Left ventricle myocardium inferior (tissue), 1 donor: ENCODE measurements around the gene LIMD2. TPM values are rescaled to one million over a fixed set of nuclear protein-coding genes. Genes with fewer than 3 reads are reported as not detected.

ENCODE experiments used
- DNase-seq: peaks from one replicate; pipeline ENCODE4 v3.0.0-alpha.2; 2020
- H3K27ac ChIP-seq: fragments of 200-600 bp; replicated peaks from 2 replicates; pipeline ENCODE4 v1.8.0; 2021
- H3K27me3 ChIP-seq: fragments of 200-600 bp; 2 replicates; pipeline ENCODE4 v1.8.0; 2021; ENCODE audit warnings: low read depth
- H3K36me3 ChIP-seq: fragments of 200-600 bp; 2 replicates; pipeline ENCODE4 v1.8.0; 2021
- H3K4me1 ChIP-seq: fragments of 200-600 bp; 2 replicates; pipeline ENCODE4 v1.8.0; 2021
- H3K4me3 ChIP-seq: fragments of 200-600 bp; 2 replicates; pipeline ENCODE4 v1.8.0; 2021; ENCODE audit warnings: mild to moderate bottlenecking, moderate library complexity
- H3K9me3 ChIP-seq: fragments of 200-600 bp; replicated peaks from 2 replicates; pipeline ENCODE4 v1.8.0; 2021
- intact Hi-C: fragments of 100-400 bp; cut with micrococcal nuclease; formaldehyde crosslinking; loops from one replicate; pipeline ENCODE4 v1.11.0; 2022
- total RNA-seq: library from RNA; stranded (reverse); fragmentation: NEBNext Ultra II Directional; extraction: Animal tissue kit (Norgen Biotek cat#: 25700); gene quantifications from one replicate; pipeline ENCODE4 v1.2.1, GENCODE V29; 2021
- TF ChIP-seq, protein P1 (sequence below): fragments of 200-600 bp; IDR thresholded peaks from 2 replicates; pipeline ENCODE4 v1.8.0; 2021; ENCODE audit warnings: antibody characterized with exemption, mild to moderate bottlenecking, borderline replicate concordance
- donor health status: DM: no; HTN: yes; CAD: no; lungs with severe emphysema.

Gene LIMD2
- total RNA-seq, 1 donor from 2014 or later = 2.7 TPM

DNA sequence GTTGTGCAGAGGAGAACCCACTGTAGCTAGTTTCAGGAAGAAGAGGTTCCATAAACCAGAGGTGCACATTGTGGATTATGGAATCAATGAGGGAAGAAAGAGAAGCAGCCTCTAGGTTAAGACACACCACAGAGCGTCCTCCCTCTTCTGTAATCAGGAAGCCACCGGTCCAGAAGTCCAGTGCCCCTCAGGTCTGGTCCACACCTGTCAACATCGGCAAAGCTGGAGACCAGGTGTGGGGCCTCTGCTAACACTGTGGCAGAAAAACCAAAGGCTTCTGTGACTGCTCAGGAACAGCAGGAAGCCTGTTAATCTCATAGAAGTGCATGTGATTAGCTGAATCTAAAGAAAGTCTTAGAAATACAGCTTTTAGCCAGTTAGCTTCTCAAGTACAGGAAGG lies 23.3 kb downstream of the LIMD2 start:
- Histone ChIP-seq H3K27ac (peak overlapping the region; percentile 92), H3K4me1 (peaks cover 73% of the 10 kb centered on the region), H3K36me3 (peaks cover 38% of the 10 kb centered on the region), H3K4me3 (no peak overlapping the region), H3K27me3 (no peaks in the 10 kb centered on the region), H3K9me3 (no peaks in the 10 kb centered on the region)
- intact Hi-C loops = no loop called here
- TF ChIP-seq, protein P1, sequence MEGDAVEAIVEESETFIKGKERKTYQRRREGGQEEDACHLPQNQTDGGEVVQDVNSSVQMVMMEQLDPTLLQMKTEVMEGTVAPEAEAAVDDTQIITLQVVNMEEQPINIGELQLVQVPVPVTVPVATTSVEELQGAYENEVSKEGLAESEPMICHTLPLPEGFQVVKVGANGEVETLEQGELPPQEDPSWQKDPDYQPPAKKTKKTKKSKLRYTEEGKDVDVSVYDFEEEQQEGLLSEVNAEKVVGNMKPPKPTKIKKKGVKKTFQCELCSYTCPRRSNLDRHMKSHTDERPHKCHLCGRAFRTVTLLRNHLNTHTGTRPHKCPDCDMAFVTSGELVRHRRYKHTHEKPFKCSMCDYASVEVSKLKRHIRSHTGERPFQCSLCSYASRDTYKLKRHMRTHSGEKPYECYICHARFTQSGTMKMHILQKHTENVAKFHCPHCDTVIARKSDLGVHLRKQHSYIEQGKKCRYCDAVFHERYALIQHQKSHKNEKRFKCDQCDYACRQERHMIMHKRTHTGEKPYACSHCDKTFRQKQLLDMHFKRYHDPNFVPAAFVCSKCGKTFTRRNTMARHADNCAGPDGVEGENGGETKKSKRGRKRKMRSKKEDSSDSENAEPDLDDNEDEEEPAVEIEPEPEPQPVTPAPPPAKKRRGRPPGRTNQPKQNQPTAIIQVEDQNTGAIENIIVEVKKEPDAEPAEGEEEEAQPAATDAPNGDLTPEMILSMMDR = no peak
- no peak for DNase-seq

- no peaks in the 10 kb centered on the region for H3K9me3 ChIP-seq
- intact Hi-C loops = no loop called here
- TF ChIP-seq, protein P1 = no peak
- H3K27me3 ChIP-seq = no peaks in the 10 kb centered on the region
- H3K4me3 ChIP-seq = peak overlapping the region; percentile 56
- peak; percentile 65 for DNase-seq
- H3K4me1 ChIP-seq = peaks cover 66% of the 10 kb centered on the region
- peaks cover 40% of the 10 kb centered on the region for H3K36me3 ChIP-seq
- H3K27ac ChIP-seq = peak overlapping the region; percentile 92
Observed at GRCh38 chr17:63675607-63676546, 24.0 kb downstream of the LIMD2 start.

DNA sequence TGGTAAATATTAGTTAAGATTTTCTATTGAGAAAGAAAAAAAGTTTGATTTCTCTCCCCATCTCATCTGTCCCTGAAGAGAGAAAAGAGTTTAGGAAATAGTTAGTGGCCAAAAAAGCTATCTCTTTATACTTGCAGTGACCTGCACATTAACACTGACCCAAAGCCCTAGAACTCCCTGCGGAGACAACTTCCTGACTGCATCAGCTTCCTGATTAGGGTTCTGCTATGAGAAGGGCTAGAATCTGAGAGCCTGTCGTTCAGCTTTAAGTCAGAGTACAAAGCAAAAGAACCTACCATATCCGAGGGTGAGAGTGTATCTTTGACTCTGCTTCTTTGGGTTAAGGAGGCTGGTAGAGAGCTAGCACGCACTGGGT lies 24.7 kb downstream of the LIMD2 start:
- Histone ChIP-seq H3K36me3 (peaks cover 44% of the 10 kb centered on the region), H3K4me3 (peak overlapping the region; percentile 56), H3K4me1 (peaks cover 59% of the 10 kb centered on the region), H3K9me3 (no peaks in the 10 kb centered on the region), H3K27ac (peak overlapping the region; percentile 92), H3K27me3 (no peaks in the 10 kb centered on the region)
- DNase-seq = no peak
- intact Hi-C loops = no loop called here
- TF ChIP-seq, protein P1 = no peak

- DNase-seq = no peak
- Histone ChIP-seq H3K4me3 (no peak overlapping the region), H3K4me1 (peaks cover 50% of the 10 kb centered on the region), H3K27ac (no peak overlapping the region), H3K9me3 (no peaks in the 10 kb centered on the region), H3K36me3 (peaks cover 58% of the 10 kb centered on the region), H3K27me3 (no peaks in the 10 kb centered on the region)
- TF ChIP-seq, protein P1 = no peak
- intact Hi-C loops = no loop called here
Observed at GRCh38 chr17:63672856-63673255, 27.1 kb downstream of the LIMD2 start.

- Histone ChIP-seq H3K36me3 (peaks cover 77% of the 10 kb centered on the region), H3K4me3 (no peak overlapping the region), H3K27me3 (no peaks in the 10 kb centered on the region), H3K4me1 (peaks cover 23% of the 10 kb centered on the region), H3K9me3 (no peaks in the 10 kb centered on the region), H3K27ac (peak overlapping the region; percentile 69)
- intact Hi-C loops = no loop called here
- TF ChIP-seq, protein P1 = no peak
- no peak for DNase-seq
Observed at GRCh38 chr17:63665527-63666214, 34.3 kb downstream of the LIMD2 start.
